Fibroblast of skin of left quadriceps (primary cell): Measurements from ENCODE around the gene ATOH7.
"Not testable (repeated sequence)": the region's sequence is repeated elsewhere in the genome, so short reads cannot be mapped to it uniquely, and the experiment has no call there.

ENCODE experiments used
- DNase-seq, 2 experiments: peaks; one replicate each; pipeline ENCODE4 v3.0.0-alpha.2; 2013; ENCODE audit warnings: low read depth in 2 of 2

ATOH7 gene

DNA sequence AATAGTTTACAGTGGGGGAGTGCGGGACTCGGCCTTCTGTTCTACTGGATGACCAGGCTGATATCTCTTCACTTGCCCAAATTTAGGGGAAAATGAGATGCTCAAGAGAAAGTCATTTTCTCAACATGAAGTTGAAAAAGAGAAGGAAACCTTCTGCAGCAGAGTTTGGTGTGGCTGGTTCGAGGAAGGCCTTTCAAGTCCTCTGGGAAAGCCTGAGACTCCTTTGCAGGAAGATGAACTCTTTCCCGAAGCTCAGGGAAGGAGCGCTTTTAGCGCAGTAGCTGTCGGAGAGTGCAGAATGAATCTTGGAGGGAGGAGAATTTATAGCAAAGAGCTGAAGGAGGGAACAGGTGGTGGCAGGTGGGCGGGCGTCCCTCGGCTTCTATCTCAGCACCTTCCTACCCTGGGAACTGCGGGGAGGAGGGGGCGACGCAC lies at the start of gene ATOH7:
Gene ATOH7, minus strand, starts transcription at position 297 of the 435 bp plus-strand sequence. CDS start 436 bp downstream, outside the sequence.
- DNase-seq = no peak

DNA sequence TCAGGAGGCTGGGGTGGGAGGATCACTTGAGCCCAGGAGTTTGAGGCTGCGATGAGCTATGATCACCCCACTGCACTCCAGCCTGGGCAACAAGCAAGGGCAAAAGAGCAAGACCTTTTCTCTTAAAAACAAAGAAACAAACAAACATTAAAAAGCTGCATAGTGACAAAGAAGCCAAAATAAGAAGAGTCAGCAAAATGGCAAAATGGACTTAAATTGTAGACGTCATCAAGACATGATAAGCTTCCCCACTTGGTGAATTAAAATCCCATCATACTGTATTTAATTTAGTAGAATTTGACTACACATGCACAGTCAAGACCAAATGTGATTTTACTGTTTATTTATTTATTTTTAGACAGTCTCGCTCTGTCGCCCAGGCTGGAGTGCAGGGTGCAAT lies 48.8 kb upstream of the ATOH7 start:
- DNase-seq = no peak

DNA sequence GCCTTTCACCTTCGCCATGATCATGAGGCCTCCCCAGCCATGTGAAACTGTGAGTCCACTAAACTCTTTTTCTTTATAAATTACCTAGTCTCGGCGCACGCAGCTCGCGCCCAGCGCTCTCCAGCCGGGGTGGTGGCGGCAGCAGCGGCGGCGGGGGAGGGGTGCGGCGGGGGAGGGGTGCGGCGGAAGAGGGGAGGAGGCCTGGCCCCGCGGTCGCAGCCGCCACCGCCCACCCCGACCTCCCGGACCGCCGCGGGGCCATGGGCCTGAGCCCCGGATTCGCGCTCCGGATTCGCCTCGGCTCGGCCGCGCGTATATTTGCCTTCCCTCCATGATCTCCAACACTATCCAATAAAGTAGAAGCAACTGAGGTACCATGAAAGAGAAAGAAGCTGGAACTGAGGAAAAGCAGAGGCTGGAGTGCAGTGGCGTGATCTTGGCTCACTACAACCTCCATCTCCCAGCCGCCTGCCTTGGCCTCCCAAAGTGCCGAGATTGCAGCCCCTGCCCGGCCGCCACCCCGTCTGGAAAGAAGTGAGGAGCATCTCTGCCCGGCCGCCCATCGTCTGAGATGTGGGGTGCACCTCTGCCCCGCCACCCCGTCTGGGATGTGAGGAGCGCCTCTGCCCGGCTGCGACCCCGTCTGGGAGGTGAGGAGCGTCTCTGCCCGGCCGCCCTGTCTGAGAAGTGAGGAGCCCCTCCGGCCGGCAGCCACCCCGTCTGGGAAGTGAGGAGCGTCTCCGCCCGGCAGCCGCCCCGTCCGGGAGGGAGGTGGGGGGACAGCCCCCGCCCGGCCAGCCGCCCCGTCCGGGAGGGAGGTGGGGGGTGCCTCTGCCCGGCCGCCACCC lies 47.2 kb upstream of the ATOH7 start:
- not testable (repeated sequence) for DNase-seq

DNA sequence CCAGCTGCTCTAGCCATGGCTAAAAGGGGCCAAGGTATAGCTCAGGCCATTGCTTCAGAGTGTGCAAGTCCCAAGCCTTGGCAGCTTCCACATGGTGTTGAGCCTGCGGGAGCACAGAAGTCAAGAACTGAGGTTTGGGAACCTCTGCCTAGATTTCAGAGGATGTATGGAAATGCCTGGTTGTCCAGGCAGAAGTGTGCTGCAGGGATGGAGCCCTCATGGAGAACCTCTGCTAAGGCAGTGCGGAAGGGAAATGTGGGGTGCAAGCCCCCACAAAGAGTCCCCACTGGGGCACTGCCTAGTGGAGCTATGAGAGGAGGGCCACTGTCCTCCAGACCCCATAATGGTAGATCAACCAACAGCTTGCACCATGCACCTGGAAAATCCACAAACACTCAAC lies 45.9 kb upstream of the ATOH7 start:
- not testable (repeated sequence) for DNase-seq

DNA sequence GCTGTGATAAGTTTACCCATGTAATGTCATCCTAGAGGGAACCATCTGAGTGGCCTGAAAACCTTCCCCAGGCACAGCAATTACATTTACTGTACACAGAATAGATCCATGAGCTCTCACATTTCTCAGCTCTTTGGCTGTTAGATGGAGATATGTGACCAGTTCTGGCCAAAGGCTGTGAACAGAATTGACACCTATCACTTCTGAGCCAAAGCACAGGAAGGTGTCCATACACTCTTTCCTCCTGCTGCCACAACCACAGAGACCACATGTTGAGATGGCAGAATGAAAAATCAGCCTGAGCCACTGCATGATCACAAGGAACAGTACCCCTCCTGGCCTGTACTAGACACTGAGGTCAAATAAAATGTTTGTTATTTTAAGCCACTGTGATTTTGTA lies 44.3 kb upstream of the ATOH7 start:
- DNase-seq = no peak

DNA sequence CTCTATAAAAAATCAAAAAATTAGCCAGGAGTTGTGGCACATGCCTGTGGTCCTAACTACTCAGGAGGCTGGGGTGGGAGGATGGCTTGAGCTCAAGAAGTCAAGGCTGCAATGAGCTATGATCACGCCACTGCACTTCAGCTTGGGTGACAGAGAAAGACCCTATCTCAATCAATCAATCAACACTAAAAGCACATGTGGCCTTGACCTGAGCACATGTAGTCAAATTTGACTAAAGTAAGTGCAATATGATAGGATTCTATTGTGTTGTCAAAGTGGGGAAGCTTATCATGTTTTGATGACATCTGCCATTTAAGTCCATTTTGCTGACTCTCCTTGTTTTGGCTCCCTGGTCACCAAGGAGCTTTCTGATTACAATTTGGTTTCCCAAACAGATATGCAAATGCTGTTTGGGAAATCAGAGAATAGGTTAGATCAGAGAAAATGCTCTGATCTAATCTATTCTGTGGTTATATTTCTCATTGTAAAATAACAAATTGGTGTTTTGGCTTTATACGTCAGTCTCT lies 43.8 kb upstream of the ATOH7 start:
- DNase-seq = no peak

DNA sequence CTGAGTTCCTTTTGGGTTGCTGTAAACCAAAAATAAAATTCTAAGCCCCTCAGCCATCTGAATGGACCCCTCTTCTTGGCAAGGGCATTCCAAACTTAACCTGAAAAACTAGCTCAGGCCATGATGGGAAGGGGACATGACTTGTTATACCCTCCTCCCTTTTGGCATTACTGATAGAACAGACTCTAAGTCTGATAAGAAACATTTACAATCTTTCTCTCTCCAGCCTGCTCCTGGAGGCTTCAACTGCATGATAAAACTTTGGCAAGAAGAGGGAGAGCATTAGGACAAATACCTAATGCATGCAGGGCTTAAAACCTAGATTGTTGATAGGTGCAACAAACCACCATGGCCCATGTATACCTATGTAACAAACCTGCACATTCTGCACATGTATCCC lies 40.9 kb upstream of the ATOH7 start:
- no peak for DNase-seq

DNA sequence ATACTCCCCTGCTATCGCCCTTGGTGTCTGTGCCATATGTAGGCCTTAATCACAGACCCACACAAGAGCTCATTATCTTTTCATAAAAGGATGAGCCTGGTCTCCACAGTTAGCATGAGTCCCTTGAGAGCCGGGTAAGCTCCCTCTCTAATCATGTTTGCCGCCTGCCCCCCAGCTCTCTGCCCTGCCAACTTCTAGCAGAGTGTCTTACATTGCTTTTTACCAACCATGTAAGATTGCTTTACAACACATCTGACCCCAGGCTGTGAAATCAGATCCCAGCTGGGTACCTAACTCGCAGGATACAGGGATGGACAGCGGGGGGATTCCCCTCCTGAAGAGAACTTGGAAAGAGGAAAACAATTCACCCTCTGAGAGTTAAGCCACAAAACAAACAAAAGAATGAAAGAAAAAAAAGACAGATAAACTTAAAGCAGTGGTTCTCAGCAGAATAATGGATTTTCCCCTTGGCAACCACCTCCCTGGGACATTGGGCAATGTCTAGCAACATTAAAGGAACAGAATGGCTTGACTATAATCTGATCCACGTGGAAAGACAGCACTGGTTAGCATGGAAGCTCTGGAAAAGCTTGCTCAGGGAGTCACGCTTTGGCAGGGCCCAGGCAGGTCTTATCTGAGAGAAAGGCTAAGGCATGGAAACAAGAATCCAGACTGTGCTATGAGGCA lies 39.4 kb upstream of the ATOH7 start:
- DNase-seq = no peak

DNA sequence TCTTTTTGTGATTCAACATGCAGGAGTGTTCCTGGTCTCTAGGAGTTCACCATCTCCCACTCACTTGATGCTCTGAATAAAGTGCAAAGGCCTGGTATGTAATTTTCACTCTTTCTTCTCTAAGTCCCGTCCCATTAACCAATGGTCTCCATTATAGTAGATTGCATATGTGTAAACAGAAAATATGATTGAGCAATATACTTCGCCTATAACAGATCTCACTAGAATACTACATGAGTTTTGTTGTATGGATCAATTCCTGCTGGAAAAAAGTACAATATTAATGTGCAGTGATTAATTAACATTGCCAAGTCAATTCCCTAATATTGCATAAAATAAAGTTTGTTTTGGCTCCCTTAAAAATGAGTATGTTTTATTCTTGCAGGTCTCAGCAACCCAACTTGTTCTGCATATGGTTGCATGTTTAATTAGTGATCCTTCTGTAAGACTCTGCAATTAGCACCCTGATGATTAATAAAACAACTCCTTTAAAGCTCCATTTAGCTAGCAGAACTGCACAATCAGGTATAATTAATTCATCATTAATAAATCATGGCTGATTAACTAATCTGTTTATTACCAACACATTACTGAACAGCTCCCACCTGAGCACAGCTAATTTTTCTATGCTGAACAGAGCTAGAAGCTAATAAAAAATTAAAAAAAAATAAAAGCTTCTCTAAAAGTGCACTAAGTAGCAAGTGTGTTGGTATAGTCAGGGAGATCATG lies 37.8 kb upstream of the ATOH7 start:
- DNase-seq = no peak

DNA sequence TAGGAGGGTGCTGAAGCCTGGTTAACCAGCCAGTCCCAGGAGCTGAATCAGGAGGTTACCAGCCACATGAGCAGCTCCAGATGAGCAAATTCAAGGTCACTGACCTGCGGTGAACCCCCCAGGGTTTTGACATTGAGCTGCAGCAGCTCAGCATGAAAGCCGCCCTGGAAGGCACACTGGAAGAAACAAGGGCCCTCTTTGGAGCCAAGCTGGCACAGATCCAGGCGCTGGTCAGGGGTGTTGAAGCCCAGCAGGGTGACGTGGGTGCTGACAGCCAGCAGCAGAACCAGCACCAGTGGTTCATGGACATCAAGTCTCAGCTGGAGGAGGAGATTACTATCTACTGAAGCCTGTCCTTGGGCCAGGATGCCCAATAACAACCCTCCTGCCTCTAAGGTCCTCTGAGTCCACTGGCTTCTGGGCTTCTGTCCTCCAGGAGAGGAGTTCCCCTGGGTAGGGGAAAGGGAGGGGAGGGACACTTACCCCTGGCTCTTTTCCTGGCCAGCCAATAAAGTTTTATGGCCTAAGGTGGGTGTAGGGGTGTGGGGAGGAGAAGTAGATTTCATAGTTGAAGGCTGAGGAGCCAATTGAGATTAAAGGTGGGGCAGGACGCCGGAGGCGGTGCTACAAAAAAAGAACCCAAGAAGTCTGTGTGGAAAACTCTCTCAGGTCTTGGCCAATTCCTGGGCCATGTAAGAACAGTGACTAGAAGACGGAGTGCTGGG lies 29.4 kb upstream of the ATOH7 start:
- no peak for DNase-seq

DNA sequence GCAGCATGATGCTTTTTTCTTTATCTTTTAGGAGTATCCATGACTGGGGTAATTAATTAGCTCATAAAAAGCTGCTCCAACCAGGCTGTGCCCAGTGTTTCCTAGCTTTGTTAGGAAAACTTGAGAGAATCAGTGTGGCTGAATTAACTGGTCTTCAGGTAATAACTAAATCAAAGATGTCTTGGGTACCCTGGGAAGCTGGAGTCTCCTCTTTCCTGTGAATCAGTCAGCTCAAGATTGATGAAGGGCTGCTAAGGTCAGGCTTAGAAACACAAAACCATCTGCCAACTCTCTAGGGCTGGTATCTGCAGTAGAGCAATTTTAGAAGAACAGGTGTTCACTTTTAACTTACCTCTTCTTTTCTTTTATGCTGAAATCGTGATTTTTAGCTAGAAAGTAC lies 21.4 kb upstream of the ATOH7 start:
- no peak for DNase-seq

DNA sequence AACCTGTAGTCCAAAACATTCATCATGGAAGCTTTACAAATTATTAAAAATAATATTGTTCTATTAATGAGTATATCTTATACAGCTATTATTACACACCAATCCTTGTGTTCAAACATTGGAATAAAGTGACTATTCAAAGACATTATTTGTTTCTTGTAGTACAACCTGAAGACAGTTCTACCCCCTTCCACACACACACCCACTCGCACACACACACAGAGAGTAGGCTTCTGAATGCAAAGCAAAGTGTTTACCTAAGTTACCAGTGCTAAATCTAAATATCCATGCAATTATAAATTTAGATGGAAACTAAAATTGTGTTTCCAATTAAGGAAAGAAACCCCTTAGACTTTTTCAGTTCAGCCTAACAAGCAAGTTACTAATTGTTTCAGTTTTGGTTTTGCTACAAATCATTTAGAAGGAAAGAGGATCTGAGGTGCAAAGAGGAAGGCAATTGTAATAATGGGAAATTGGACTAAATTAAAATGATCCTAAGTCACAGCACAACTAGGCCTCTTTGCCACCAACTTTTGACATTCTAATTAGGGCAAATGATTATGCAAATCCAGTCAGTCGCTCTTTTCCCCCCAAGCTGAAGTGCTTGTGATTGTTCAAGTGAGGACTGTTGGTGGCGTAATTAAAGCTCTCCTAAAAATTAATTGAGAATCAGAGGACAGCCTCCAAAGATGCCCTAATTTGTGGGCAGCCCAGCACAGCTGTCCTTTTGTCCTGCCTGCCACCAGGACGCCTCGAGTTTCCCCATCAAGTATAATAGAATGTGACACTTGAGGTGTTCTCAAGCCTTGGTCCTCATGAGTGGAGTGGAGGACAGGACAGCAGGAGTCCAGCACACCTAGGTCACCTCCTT lies 19.9 kb upstream of the ATOH7 start:
- DNase-seq = no peak

DNA sequence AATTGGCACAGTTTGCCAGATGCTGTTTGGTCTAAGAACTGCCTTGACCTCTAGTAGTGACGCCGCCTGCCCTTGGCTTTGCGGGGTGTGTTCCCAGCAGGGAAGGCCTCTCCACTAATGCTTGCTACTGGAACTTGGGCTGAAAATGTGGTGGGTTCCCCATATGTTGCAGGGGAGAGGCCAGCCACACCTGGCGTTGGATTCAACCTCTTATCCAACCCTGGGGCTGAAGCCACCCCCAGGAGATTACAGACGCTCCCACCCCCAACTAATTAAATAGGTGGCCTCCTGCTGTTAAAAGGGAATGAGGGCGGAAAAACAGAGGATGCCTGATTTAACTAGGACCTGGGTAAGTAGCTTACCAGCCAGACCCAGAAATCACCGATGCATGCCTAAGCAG lies 19.2 kb upstream of the ATOH7 start:
- DNase-seq = no peak

DNA sequence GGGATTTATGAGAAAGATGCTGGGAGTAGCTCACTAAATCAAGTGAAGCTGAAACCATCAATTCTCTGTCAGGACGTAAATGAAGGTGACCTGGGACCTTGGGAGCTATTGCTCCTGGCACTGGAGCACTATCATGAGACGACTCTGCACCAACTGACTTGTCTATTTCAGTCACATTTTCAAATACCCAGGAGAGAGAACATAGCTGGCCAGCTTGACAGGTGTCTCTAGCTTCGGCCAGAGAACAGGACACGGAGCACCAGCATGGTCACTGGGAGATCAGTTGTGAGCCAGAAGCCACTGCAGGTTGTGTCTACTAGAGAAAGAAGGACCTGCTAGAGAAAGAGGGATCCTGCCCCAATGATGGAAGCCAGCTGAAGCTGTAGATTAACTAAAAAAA lies 17.4 kb upstream of the ATOH7 start:
- DNase-seq = no peak

DNA sequence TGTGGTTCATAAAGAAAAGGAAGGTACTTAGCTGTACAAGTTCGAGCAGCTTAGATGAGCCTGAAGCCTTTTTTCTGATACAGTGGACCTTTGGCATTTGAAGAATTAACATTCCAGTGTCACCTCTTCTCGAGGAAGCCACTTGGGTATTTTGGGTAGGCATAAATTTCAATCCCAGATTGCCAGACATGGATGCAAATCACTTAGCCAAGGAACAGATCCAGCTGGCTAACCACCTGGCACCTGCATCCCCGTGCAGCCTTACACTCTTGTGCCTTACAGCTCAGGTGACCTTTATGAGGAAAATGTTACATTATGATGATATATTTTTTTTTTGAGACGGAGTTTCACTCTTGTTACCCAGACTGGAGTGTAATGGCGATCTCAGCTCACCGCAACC lies 16.0 kb upstream of the ATOH7 start:
- no peak for DNase-seq

DNA sequence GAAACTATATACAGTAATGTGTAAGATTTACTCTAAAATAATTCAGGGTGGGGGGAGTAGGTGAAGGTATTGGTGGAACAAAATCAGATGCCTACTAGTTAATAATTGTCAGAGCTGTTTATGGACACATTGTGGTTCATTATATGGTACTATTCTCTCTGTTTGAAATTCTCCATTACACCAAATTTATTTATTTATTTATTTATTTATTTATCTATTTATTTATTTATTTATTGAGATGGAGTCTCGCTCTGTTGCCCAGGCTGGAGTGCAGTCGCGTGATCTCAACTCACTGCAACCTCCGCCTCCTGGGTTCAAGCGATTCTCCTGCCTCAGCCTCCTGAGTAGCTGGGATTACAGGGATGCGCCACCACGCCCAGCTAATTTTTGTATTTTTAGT lies 14.5 kb upstream of the ATOH7 start:
- DNase-seq = not testable (repeated sequence)

DNA sequence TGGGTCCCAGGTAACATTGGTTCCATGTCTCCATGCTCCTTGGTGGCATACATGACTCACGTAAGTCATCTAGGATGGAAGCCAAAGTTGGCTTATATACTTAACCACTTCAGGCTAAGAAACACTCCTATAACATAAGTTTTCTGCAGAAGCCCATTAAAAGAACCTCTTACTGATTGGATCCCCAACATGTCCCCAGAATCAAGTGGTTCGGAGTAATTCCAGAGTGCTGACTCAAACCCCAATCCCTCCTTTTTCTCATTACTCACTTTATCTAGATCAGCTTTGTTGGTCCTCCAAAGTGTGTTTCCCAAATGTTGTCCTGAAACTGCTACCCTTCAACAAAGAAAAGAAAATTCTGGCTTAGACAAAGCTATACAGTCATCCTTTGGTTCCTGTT lies 10.1 kb upstream of the ATOH7 start:
- peak in 1 of 2 experiments; percentile 23 for DNase-seq

DNA sequence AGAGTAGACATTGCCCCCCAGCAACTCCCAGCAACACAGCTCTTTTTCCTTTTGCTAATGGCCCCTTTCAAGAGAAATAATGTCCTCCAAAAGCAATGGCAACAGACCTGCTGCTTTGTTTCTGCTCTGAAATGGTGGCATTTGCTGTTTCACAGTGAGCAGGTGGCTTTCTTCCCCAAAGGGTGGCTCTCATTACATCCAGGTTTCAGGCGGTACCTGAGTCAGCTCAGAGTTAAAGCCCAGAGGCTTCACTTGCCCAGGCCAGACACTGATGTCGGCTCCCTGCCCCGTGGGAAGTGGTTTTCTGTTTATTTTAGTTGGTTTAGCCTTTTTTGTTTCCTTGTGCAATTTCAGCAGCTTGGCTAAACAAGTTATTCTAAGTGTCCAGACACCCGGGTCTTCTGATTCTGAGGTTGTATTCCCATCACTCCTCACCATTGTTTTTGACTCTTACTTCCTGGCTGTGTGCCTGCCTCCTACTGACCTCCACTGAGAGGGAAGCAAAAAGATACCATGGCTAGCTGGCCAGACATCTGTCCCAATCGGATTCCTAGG lies 7.8 kb upstream of the ATOH7 start:
- no peak for DNase-seq

DNA sequence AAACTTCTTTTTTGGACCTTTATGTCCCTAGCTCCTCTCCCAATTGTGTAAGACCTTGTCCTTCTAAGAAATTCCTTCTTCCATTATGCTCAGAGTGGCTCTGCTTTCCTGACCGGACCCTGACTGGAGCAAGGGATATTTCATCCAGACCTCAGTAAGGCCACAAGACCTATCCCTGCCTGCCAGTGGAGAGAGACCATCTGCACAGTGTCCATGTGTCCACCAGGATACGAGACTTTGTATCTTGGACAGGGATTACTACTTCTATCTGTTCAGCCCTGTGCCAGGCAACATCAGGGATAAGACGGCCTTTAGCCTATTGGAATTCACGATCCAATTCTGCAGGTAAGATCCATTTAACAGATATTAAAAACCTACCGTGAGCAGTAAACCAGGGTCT lies 7.2 kb upstream of the ATOH7 start:
- DNase-seq = no peak

DNA sequence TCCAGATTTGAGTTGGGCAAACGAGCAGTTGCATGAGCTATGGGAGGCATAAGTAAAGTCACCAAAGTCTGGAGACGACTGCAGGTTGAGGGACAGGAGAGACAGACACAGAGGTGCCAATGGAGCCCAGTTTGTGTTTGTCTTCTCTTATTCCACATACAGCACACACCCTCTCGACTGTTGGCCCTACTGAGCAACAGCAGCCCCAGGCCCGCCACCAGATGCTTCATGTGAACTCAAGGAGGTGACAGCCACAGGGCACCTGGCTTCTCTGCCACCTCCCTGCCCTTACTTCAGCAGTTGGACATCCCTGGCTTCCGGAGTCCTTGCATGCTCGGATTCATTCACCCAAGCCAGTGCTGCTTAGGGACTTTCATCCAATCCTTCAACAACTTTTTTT lies 6.5 kb upstream of the ATOH7 start:
- DNase-seq = no peak
